Measurements from ENCODE around the gene SLX4IP.

Gene SLX4IP

GRCh38 chr20:10662151-10662550 lies 227.0 kb downstream of the SLX4IP start:
- Histone ChIP-seq H3K27me3 (no peaks in the 10 kb centered on the region), H3K4me3 (no peak overlapping the region), H3K4me1 (peaks cover 0 to 100% (median 85%) of the 10 kb centered on the region in 4 donors), H3K9me3 (no peaks in the 10 kb centered on the region), H3K27ac (peak overlapping the region; percentile 99), H3K36me3 (peaks cover 43 to 52% (median 46%) of the 10 kb centered on the region in 3 donors)
- TF ChIP-seq CTCF (IDR thresholded peaks at IDR 0.05) = no peak
- no peak for DNase-seq
- intact Hi-C loops (cut with DNase I; ENCODE audit: low total_unique reads) = loop anchor here (5.0 kb wide), 1 partner anchor 105 kb away; no protein-coding TSS in a partner anchor

DNA sequence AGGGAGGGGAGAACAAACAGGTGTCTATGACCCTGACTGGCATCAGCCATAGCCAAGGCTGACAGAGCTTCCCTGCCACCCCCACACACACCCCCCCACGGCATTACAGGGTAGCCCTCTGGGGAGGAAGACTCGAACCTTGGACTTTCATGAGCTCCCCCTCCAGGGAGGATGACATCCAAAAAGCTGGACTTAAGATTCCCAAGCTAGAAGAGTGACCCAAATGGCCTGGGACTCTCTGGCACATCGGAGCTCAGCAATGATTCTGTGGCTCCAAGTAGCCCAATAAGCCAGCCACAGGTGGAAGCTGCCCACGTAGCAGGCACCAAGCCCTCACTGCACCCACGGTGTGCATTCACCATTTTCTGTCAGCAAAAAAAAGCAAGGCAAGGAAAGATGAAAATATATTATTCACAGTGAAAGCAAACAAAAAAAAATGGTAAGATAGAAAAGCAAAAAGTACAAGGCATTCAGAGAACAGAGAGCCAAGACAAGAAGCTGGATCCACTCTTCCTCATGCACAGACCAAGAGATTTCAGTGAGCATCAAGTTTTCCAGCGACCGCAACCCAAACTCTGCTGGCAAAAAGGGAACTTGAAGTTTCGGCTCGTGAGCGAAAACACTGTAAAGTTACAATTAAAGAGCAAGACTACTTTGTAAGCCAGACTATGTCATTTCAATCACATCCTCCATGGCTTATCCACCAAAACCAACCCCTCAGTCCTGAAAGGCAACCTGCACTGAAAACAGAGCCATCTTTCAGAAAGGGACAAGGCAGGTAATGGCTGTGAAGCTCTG lies 227.8 kb downstream of the SLX4IP start:
- peak overlapping the region; percentile 99 for H3K27ac ChIP-seq
- no peak for DNase-seq
- intact Hi-C loops (cut with DNase I; ENCODE audit: low total_unique reads) = loop anchor here (5.0 kb wide), 1 partner anchor 106 kb away; no protein-coding TSS in a partner anchor
- H3K36me3 ChIP-seq = peaks cover 39 to 50% (median 40%) of the 10 kb centered on the region in 3 donors
- no peaks in the 10 kb centered on the region for H3K9me3 ChIP-seq
- no peaks in the 10 kb centered on the region for H3K27me3 ChIP-seq
- peaks cover 0 to 100% (median 89%) of the 10 kb centered on the region in 4 donors for H3K4me1 ChIP-seq
- H3K4me3 ChIP-seq = peak overlapping the region; percentile 1 to 17
- no peak for TF ChIP-seq CTCF (IDR thresholded peaks at IDR 0.05)

- no peak for TF ChIP-seq CTCF (IDR thresholded peaks at IDR 0.05)
- Histone ChIP-seq H3K27ac (peak overlapping the region; percentile 99), H3K36me3 (peaks cover 38 to 50% (median 42%) of the 10 kb centered on the region in 3 donors), H3K4me1 (peaks cover 0 to 100% (median 90%) of the 10 kb centered on the region in 4 donors), H3K27me3 (no peaks in the 10 kb centered on the region), H3K4me3 (peak overlapping the region in 1 of 2 donors; percentile 17), H3K9me3 (no peaks in the 10 kb centered on the region)
- DNase-seq = no peak
- intact Hi-C loops (cut with DNase I; ENCODE audit: low total_unique reads) = loop anchor here (5.0 kb wide), 1 partner anchor 106 kb away; no protein-coding TSS in a partner anchor
Measured at GRCh38 chr20:10663756-10664155, 228.7 kb downstream of the SLX4IP start.

GRCh38 chr20:10665027-10665561 lies 230.0 kb downstream of the SLX4IP start:
- Histone ChIP-seq H3K9me3 (no peaks in the 10 kb centered on the region), H3K27me3 (no peaks in the 10 kb centered on the region), H3K4me1 (peaks cover 0 to 97% (median 88%) of the 10 kb centered on the region in 4 donors), H3K27ac (peak overlapping the region; percentile 99), H3K4me3 (peak overlapping the region; percentile 88 to 90), H3K36me3 (peaks cover 38 to 56% (median 43%) of the 10 kb centered on the region in 3 donors)
- intact Hi-C loops (cut with DNase I; ENCODE audit: low total_unique reads) = no loop called here
- no peak for DNase-seq
- TF ChIP-seq CTCF (IDR thresholded peaks at IDR 0.05) = no peak

DNA sequence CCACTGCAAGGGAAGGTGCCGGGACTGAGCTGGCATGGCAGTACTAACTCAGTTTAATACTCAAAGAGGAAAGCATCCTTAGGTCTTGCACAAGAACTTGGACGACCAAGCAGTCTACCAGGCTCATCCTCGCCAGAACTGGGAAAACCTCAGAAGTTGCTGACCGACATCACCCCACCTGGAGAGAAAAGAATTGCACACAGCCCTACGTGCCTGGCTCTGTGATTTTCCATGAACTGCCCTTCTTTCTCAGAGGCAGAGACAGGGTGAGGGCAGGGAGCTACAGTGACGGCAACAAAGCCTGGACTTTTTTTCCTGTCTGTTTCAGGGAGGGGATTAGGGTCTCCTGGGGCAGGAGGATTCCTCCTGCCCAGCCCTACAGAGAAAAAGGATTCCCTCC lies 230.7 kb downstream of the SLX4IP start:
- DNase-seq = peak; percentile 52 to 80
- TF ChIP-seq CTCF (IDR thresholded peaks at IDR 0.05) = no peak
- Histone ChIP-seq H3K36me3 (peaks cover 32 to 51% (median 38%) of the 10 kb centered on the region in 3 donors), H3K9me3 (no peaks in the 10 kb centered on the region), H3K4me3 (peak overlapping the region; percentile 88 to 90), H3K4me1 (peaks cover 0 to 91% (median 81%) of the 10 kb centered on the region in 4 donors), H3K27ac (peak overlapping the region; percentile 99), H3K27me3 (no peaks in the 10 kb centered on the region)
- intact Hi-C loops (cut with DNase I; ENCODE audit: low total_unique reads) = loop anchor here (2.0 kb wide), 1 partner anchor 197 kb away; no protein-coding TSS in a partner anchor
